Cardiac muscle cell (in vitro differentiated cells and primary cell): ENCODE results near the gene ZNF681. TPM values are rescaled to one million over a fixed set of nuclear protein-coding genes. Genes with fewer than 3 reads are reported as not detected.

Source experiments
- DNase-seq, 2 donors: peaks; one replicate each; pipeline versions ENCODE4 v3.0.0 to v3.0.0-alpha.2; 2010 to 2017; ENCODE audit warnings: low read depth in 1 of 2, low spot score in 1 of 2
- H3K27ac ChIP-seq: fragments of 200-600 bp; sonication (generic); 2 replicates; pipeline ENCODE4 v1.5.1; 2016
- H3K27me3 ChIP-seq: fragments of 200-600 bp; sonication (generic); 2 replicates; pipeline ENCODE4 v1.6.0; 2016; ENCODE audit warnings: control low read depth
- H3K36me3 ChIP-seq: fragments of 200-600 bp; sonication (generic); 2 replicates; pipeline ENCODE4 v1.5.1; 2016; ENCODE audit warnings: control low read depth
- H3K4me1 ChIP-seq: fragments of 200-600 bp; sonication (generic); 2 replicates; pipeline ENCODE4 v1.8.1; 2017; ENCODE audit warnings: low read depth, mild to moderate bottlenecking, mixed run types
- H3K4me3 ChIP-seq: fragments of 200-600 bp; sonication (generic); 2 replicates; pipeline ENCODE4 v1.5.1; 2016; ENCODE audit warnings: mild to moderate bottlenecking
- H3K9me3 ChIP-seq: fragments of 200-600 bp; sonication (generic); 2 replicates; pipeline ENCODE4 v1.5.1; 2017; ENCODE audit warnings: low read depth, mild to moderate bottlenecking, control low read depth
- CTCF ChIP-seq: IDR thresholded peaks from 2 replicates; pipeline ENCODE4 v1.5.1; 2012; ENCODE audit warnings: low read depth, mild to moderate bottlenecking, low read length
- polyA plus RNA-seq: library from polyadenylated mRNA; unstranded; fragments of >200 nt; fragmentation: Nextera tagmentation; extraction: Ambion mirVana; gene quantifications from 2 replicates; pipeline ENCODE4 v1.2.1, GENCODE V29; 2016
- total RNA-seq: library from RNA; depleted of rRNA; stranded (reverse); fragments of >200 nt; gene quantifications from 2 replicates; pipeline ENCODE4 v1.2.3, GENCODE V29; 2016

Gene ZNF681
- total and polyA plus RNA-seq, 2 experiments from 2014 or later: 1.4 to 3.2 TPM

GRCh38 chr19:23800271-23800670 lies 41.6 kb upstream of the ZNF681 start:
- no peaks in the 10 kb centered on the region for H3K36me3 ChIP-seq

GRCh38 chr19:23799321-23799720 lies 40.6 kb upstream of the ZNF681 start:
- peaks cover 22% of the 10 kb centered on the region for H3K4me1 ChIP-seq
- no peaks in the 10 kb centered on the region for H3K27me3 ChIP-seq
- DNase-seq: peak in 1 of 2 donors; percentile 9
- H3K9me3 ChIP-seq: no peaks in the 10 kb centered on the region
- H3K36me3 ChIP-seq: no peaks in the 10 kb centered on the region
- H3K4me3 ChIP-seq: no peak overlapping the region
- peak overlapping the region; percentile 69 for H3K27ac ChIP-seq
- TF ChIP-seq CTCF: no peak

More at GRCh38 chr19:23800271-23800670, 41.6 kb upstream of the ZNF681 start:
- Histone ChIP-seq H3K27me3 (no peaks in the 10 kb centered on the region), H3K27ac (no peak overlapping the region), H3K4me3 (no peak overlapping the region), H3K4me1 (peaks cover 22% of the 10 kb centered on the region), H3K9me3 (no peaks in the 10 kb centered on the region)
- no peak for TF ChIP-seq CTCF
- no peak for DNase-seq

GRCh38 chr19:23795462-23795861 lies 36.8 kb upstream of the ZNF681 start:
- peaks cover 11% of the 10 kb centered on the region for H3K4me1 ChIP-seq
- TF ChIP-seq CTCF: no peak
- no peak overlapping the region for H3K4me3 ChIP-seq
- H3K27me3 ChIP-seq: no peaks in the 10 kb centered on the region
- H3K27ac ChIP-seq: no peak overlapping the region
- no peak for DNase-seq
- H3K36me3 ChIP-seq: no peaks in the 10 kb centered on the region
- H3K9me3 ChIP-seq: no peaks in the 10 kb centered on the region

- no peaks in the 10 kb centered on the region for H3K9me3 ChIP-seq
- H3K4me3 ChIP-seq: no peak overlapping the region
- H3K36me3 ChIP-seq: no peaks in the 10 kb centered on the region
- no peaks in the 10 kb centered on the region for H3K27me3 ChIP-seq
- peaks cover 3% of the 10 kb centered on the region for H3K4me1 ChIP-seq
- TF ChIP-seq CTCF: no peak
- no peak overlapping the region for H3K27ac ChIP-seq
- DNase-seq: no peak
Measured at GRCh38 chr19:23792784-23793183, 34.1 kb upstream of the ZNF681 start.

- Histone ChIP-seq H3K4me1 (no peaks in the 10 kb centered on the region), H3K9me3 (no peaks in the 10 kb centered on the region), H3K36me3 (no peaks in the 10 kb centered on the region), H3K27ac (no peak overlapping the region), H3K4me3 (no peak overlapping the region), H3K27me3 (no peaks in the 10 kb centered on the region)
- DNase-seq: no peak
- no peak for TF ChIP-seq CTCF
Measured at GRCh38 chr19:23790641-23791488, 32.2 kb upstream of the ZNF681 start.
